ENCODE results near the gene HSPD1.
"Not testable (repeated sequence)": the region's sequence is repeated elsewhere in the genome, so short reads cannot be mapped to it uniquely, and the experiment has no call there.

The HSPD1 gene

GRCh38 chr2:197495433-197496134 lies 4.1 kb downstream of the HSPD1 start:
- no peak for DNase-seq

- no peak for DNase-seq
Observed at GRCh38 chr2:197487385-197487784, 12.3 kb downstream of the HSPD1 start.

- DNase-seq = no peak
Observed at GRCh38 chr2:197486175-197486574, 13.5 kb downstream of the HSPD1 start.

GRCh38 chr2:197484248-197484647 lies 15.4 kb downstream of the HSPD1 start:
- DNase-seq = not testable (repeated sequence)

- no peak for DNase-seq
Observed at GRCh38 chr2:197480165-197481036, 19.2 kb downstream of the HSPD1 start.

GRCh38 chr2:197477797-197478196 lies 21.8 kb downstream of the HSPD1 start:
- no peak for DNase-seq

- no peak for DNase-seq
Observed at GRCh38 chr2:197472166-197472565, 27.5 kb downstream of the HSPD1 start.

GRCh38 chr2:197464175-197464574 lies 35.5 kb downstream of the HSPD1 start:
- DNase-seq = no peak

- DNase-seq = no peak
Observed at GRCh38 chr2:197461057-197461456, 38.6 kb downstream of the HSPD1 start.

GRCh38 chr2:197460649-197461048 lies 39.0 kb downstream of the HSPD1 start:
- DNase-seq = no peak

GRCh38 chr2:197455428-197455827 lies 44.2 kb downstream of the HSPD1 start:
- no peak for DNase-seq

GRCh38 chr2:197454923-197455322 lies 44.7 kb downstream of the HSPD1 start:
- DNase-seq = no peak

GRCh38 chr2:197453914-197454398 lies 45.7 kb downstream of the HSPD1 start:
- peak; percentile 63 for DNase-seq

GRCh38 chr2:197453123-197453913 lies 46.3 kb downstream of the HSPD1 start, which contains the start of gene COQ10B:
Gene COQ10B, plus strand, starts transcription at chr2:197453552. Its CDS starts 9 bp downstream, at chr2:197453561.
- DNase-seq = peak; percentile 99

- DNase-seq = no peak
Observed at GRCh38 chr2:197452754-197453122, 46.9 kb downstream of the HSPD1 start.

- not testable (repeated sequence) for DNase-seq
Observed at GRCh38 chr2:197450935-197451358, 48.7 kb downstream of the HSPD1 start.

- DNase-seq = no peak
Observed at GRCh38 chr2:197450465-197450864, 49.2 kb downstream of the HSPD1 start.

- DNase-seq = no peak
Observed at GRCh38 chr2:197446844-197447243, 52.8 kb downstream of the HSPD1 start.

GRCh38 chr2:197445746-197446145 lies 53.9 kb downstream of the HSPD1 start:
- DNase-seq = no peak

GRCh38 chr2:197442857-197443256 lies 56.8 kb downstream of the HSPD1 start:
- no peak for DNase-seq

- no peak for DNase-seq
Observed at GRCh38 chr2:197437380-197437779, 62.3 kb downstream of the HSPD1 start.

Data from NCI-H446 treated with DMSO at 0.1 percent for 48 hours (cell line).